ENCODE data around the gene ATXN7L1.
"Not testable (repeated sequence)": the region's sequence is repeated elsewhere in the genome, so short reads cannot be mapped to it uniquely, and the experiment has no call there.

The ATXN7L1 gene

GRCh38 chr7:105602325-105603305 is 273.8 kb downstream of the ATXN7L1 start:
- no peak for DNase-seq

- no peak for DNase-seq
Measured at GRCh38 chr7:105600720-105601550, 275.5 kb downstream of the ATXN7L1 start.

GRCh38 chr7:105599551-105599950 is 276.8 kb downstream of the ATXN7L1 start:
- DNase-seq = no peak

GRCh38 chr7:105599080-105599479 is 277.3 kb downstream of the ATXN7L1 start:
- DNase-seq = not testable (repeated sequence)

- DNase-seq = no peak
Measured at GRCh38 chr7:105596866-105597265, 279.5 kb downstream of the ATXN7L1 start.

GRCh38 chr7:105594034-105594433 is 282.4 kb downstream of the ATXN7L1 start:
- DNase-seq = peak; percentile 85

GRCh38 chr7:105591522-105591921 is 284.9 kb downstream of the ATXN7L1 start:
- DNase-seq = no peak

GRCh38 chr7:105590793-105591192 is 285.6 kb downstream of the ATXN7L1 start:
- DNase-seq = no peak

GRCh38 chr7:105589356-105590077 is 286.9 kb downstream of the ATXN7L1 start:
- DNase-seq = peak; percentile 99

- DNase-seq = no peak
Measured at GRCh38 chr7:105587909-105588635, 288.3 kb downstream of the ATXN7L1 start.

GRCh38 chr7:105585850-105586500 is 290.4 kb downstream of the ATXN7L1 start:
- no peak for DNase-seq

- no peak for DNase-seq
Measured at GRCh38 chr7:105584165-105584564, 292.2 kb downstream of the ATXN7L1 start.

- DNase-seq = no peak
Measured at GRCh38 chr7:105583061-105583460, 293.3 kb downstream of the ATXN7L1 start.

GRCh38 chr7:105581066-105581811 is 295.2 kb downstream of the ATXN7L1 start, which contains the start of gene EFCAB10:
TSS of gene EFCAB10 (minus strand) at chr7:105581493. CDS start at chr7:105581463, 30 bp downstream.
- DNase-seq = no peak

- DNase-seq = no peak
Measured at GRCh38 chr7:105580022-105580740, 296.2 kb downstream of the ATXN7L1 start.

- no peak for DNase-seq
Measured at GRCh38 chr7:105578496-105578895, 297.9 kb downstream of the ATXN7L1 start.

- DNase-seq = no peak
Measured at GRCh38 chr7:105577251-105577650, 299.1 kb downstream of the ATXN7L1 start.

GRCh38 chr7:105571891-105572290 is 304.5 kb downstream of the ATXN7L1 start:
- no peak for DNase-seq

- no peak for DNase-seq
Measured at GRCh38 chr7:105567821-105568220, 308.6 kb downstream of the ATXN7L1 start.

- no peak for DNase-seq
Measured at GRCh38 chr7:105567024-105567423, 309.4 kb downstream of the ATXN7L1 start.
